Heart left ventricle (tissue), 16 donors: ENCODE results near the gene CRYL1. TPM values are rescaled to one million over a fixed set of nuclear protein-coding genes. Genes with fewer than 3 reads are reported as not detected.
A peak's percentile ranks its signal among the peaks of the same experiment; 100 is the strongest.

ENCODE experiments used
- ATAC-seq, 4 donors: fragments of 200-7000 bp; cut with Tn5 transposase; one replicate each; pipeline ENCODE4 v1.9.1; 2020 to 2022; ENCODE audit warnings: moderate library complexity in 4 of 4, mild to moderate bottlenecking in 3 of 4, moderate number of reproducible peaks in 1 of 4
- DNase-seq, 5 donors: peaks; one replicate each; pipeline ENCODE4 v3.0.0-alpha.2; 2020
- H3K27ac ChIP-seq, 12 donors: fragments of 200-600 bp; sonication (generic) in 4 of 12; one replicate each; pipeline versions ENCODE4 v1.5.0 to v1.8.0; 2016 to 2022; ENCODE audit warnings: mild to moderate bottlenecking in 2 of 12
- H3K27me3 ChIP-seq, 9 donors: fragments of 200-600 bp; sonication (generic) in 2 of 9; one replicate each; pipeline versions ENCODE4 v1.5.1 to v1.8.0; 2016 to 2022; ENCODE audit warnings: mild to moderate bottlenecking in 3 of 9
- H3K36me3 ChIP-seq, 9 donors: fragments of 200-600 bp; sonication (generic) in 2 of 9; one replicate each; pipeline versions ENCODE4 v1.5.0 to v1.8.0; 2018 to 2022; ENCODE audit warnings: mild to moderate bottlenecking in 2 of 9
- H3K4me1 ChIP-seq, 12 donors: fragments of 200-600 bp; sonication (generic) in 4 of 12; one replicate each; pipeline versions ENCODE4 v1.5.0 to v1.8.0; 2016 to 2022; ENCODE audit warnings: mild to moderate bottlenecking in 3 of 12
- H3K4me3 ChIP-seq, 12 donors: fragments of 200-600 bp; sonication (generic) in 4 of 12; one replicate each; pipeline versions ENCODE4 v1.5.0 to v1.8.0; 2017 to 2022; ENCODE audit warnings: mild to moderate bottlenecking in 9 of 12, moderate library complexity in 4 of 12
- H3K9me3 ChIP-seq, 12 donors: fragments of 200-600 bp; sonication (generic) in 4 of 12; one replicate each; pipeline versions ENCODE4 v1.5.0 to v1.8.0; 2016 to 2022; ENCODE audit warnings: mild to moderate bottlenecking in 1 of 12
- POLR2A ChIP-seq, 2 donors: fragments of 450-650 bp; IDR thresholded peaks; one replicate each; pipeline ENCODE4 v1.6.1; 2017; ENCODE audit warnings: antibody characterized with exemption in 2 of 2, mild to moderate bottlenecking in 2 of 2, moderate library complexity in 2 of 2
- WGBS, 4 donors: extraction: QIAGEN DNeasy Blood & Tissue Kit in 2 of 4; methylation state at CpG; one replicate each; pipeline versions ENCODE4 v1.1.5 to v1.1.7; 2013 to 2018; 5-methylcytosine and 5-hydroxymethylcytosine counted together
- intact Hi-C, 10 donors: fragments of 100-400 bp; cut with DNase I; formaldehyde crosslinking; loops; one replicate each; pipeline versions ENCODE4 v1.11.1 to v1.14.2; 2022
- polyA plus RNA-seq, 2 donors: library from polyadenylated mRNA; stranded (reverse); fragments of 200-250 nt; gene quantifications; one replicate each; pipeline ENCODE4 v1.2.3, GENCODE V29; 2013
- total RNA-seq, 9 donors: library from RNA; depleted of rRNA in 2 of 9; stranded (reverse); fragments of >200 nt in 2 of 9; fragmentation: NEBNext Ultra II Directional in 3 of 9; extraction: Animal tissue kit (Norgen Biotek cat#: 25700) in 3 of 9; gene quantifications; one replicate each; pipeline versions ENCODE4 v1.1.0 to v1.2.4, GENCODE V29; 2016 to 2023
- TF ChIP-seq, protein P1 (sequence below), 12 donors: fragments of 200-600 bp; sonication (generic) in 4 of 12; IDR thresholded peaks; one replicate each; pipeline versions ENCODE4 v1.5.0 to v1.8.0; 2018 to 2022; ENCODE audit warnings: antibody characterized with exemption in 12 of 12, mild to moderate bottlenecking in 5 of 12
- donor health status: ischemic (EF 13 %, LVEDD 7.1; RV severe dilation, severe dysfunction).
- donor health status: healthy with polysubstance abuse.
- donor health status: DM: no; HTN: yes; CAD: no.
- donor health status: DM: no; HTN: no; CAD: no.
- donor health status: ischemic (EF 25% LVEDD 6.9; RV normal size, moderate dysfunction).
- donor health status: ischemic (EF 25% LVEDD 5.7; RV mildly dilated, moderate dysfunction).
- donor health status: healthy.
- donor health status: DM: yes; HTN: yes; CAD: no.
- donor health status: ischemic (EF 35%, LVEDD 5.7; RV mildly dilated, moderate dysfunction).
- donor health status: nonischemic (EF 11% LVEDD 7.7; RV severe dilation, severe dysfunction).
- donor health status: DM: yes; HTN: yes; CAD: no.
- donor health status: PGD.
- donor health status: ischemic (EF 29% LVEDD 5.4; RV normal size, mild dysfunction).
- donor health status: nonischemic (EF 23%, LVEDD 6.1; RV moderate dilation, normal function).

The CRYL1 gene
- total and polyA plus RNA-seq, 11 donors, result 10.7 to 36.5 (median 20.9) TPM

DNA sequence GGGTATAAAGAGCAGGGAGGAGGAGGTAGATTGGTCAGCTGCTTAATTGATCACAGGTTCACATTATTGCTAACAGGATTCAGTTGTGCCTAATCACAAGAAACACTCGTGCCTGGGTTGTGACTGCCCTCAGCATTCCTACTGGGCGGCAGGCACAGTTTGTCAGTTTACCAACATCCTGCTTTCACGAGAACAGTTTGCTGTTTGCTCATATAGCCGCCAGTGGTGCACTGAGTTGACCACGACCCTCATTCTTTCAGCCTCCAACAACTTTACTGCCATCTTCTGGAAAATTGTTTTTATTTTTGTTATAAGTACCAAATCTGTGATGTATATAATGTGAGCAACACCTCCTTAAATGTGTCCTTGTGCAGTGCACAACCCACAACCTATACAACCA is 25.1 kb upstream of the CRYL1 start:
- Histone ChIP-seq H3K27ac (no peak overlapping the region), H3K27me3 (no peaks in the 10 kb centered on the region), H3K9me3 (no peaks in the 10 kb centered on the region), H3K4me1 (peaks cover 0 to 12% (median 0%) of the 10 kb centered on the region in 12 donors), H3K4me3 (no peak overlapping the region), H3K36me3 (no peaks in the 10 kb centered on the region)
- TF ChIP-seq, protein P1, sequence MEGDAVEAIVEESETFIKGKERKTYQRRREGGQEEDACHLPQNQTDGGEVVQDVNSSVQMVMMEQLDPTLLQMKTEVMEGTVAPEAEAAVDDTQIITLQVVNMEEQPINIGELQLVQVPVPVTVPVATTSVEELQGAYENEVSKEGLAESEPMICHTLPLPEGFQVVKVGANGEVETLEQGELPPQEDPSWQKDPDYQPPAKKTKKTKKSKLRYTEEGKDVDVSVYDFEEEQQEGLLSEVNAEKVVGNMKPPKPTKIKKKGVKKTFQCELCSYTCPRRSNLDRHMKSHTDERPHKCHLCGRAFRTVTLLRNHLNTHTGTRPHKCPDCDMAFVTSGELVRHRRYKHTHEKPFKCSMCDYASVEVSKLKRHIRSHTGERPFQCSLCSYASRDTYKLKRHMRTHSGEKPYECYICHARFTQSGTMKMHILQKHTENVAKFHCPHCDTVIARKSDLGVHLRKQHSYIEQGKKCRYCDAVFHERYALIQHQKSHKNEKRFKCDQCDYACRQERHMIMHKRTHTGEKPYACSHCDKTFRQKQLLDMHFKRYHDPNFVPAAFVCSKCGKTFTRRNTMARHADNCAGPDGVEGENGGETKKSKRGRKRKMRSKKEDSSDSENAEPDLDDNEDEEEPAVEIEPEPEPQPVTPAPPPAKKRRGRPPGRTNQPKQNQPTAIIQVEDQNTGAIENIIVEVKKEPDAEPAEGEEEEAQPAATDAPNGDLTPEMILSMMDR (IDR thresholded peaks at IDR 0.05), result no peak
- no peak for TF ChIP-seq POLR2A (IDR thresholded peaks at IDR 0.05)
- ATAC-seq (no peak), DNase-seq (no peak)
- 56 to 75% (median 61%) methylated on average over 5 of the region's 5 CpGs for WGBS, 4 donors
- intact Hi-C loops, result no loop called here

DNA sequence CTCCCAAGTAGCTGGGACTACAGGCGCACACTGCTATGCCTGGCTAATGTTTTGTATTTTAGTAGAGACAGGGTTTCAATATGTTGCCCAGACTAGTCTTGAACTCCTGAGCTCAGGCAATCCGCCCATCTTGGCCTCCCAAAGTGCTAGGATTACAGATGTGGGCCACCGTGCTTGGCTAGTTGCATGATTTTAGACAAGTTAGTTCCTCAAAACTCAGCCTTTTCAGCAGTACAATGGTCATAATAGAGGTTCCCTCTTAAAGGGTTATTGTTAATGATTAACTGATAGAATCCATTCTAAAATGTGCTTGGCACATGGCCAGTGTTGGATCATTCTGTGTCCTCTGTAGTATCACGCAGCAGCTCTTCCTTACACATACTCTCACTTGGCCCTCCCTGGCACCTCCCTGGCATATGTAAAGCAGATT is 21.8 kb upstream of the CRYL1 start:
- ATAC-seq (no peak), DNase-seq (no peak)
- Histone ChIP-seq H3K4me1 (peaks cover 0 to 12% (median 0%) of the 10 kb centered on the region in 12 donors), H3K9me3 (no peaks in the 10 kb centered on the region), H3K36me3 (no peaks in the 10 kb centered on the region), H3K4me3 (no peak overlapping the region), H3K27ac (no peak overlapping the region), H3K27me3 (no peaks in the 10 kb centered on the region)
- WGBS, 4 donors, result 86 to 96% (median 91%) methylated on average over 4 of the region's 4 CpGs
- TF ChIP-seq, protein P1 (IDR thresholded peaks at IDR 0.05), result no peak
- TF ChIP-seq POLR2A (IDR thresholded peaks at IDR 0.05), result no peak
- intact Hi-C loops, result no loop called here

DNA sequence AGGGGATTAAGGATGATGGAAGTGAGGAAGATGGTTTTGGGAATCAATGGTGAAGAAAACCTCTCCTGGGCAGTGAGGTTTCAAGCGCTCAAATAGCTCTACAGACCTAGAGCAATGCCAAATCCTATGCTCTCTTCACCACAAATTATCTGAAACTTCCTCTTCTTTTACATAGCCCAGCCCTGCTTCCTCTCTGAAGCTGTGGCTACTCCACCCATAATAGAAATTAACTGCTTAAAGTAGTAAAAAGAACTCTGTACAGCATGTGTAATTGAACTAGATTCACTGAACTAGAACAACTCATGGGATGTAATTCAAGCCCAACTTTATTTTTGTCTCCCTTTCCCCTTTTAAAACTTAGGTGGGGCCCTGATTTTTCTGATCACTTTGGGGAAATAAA is 20.9 kb upstream of the CRYL1 start:
- Histone ChIP-seq H3K4me1 (peaks cover 0 to 12% (median 0%) of the 10 kb centered on the region in 12 donors), H3K36me3 (no peaks in the 10 kb centered on the region), H3K27ac (peak overlapping the region in 1 of 12 donors; percentile 37), H3K27me3 (no peaks in the 10 kb centered on the region), H3K9me3 (no peaks in the 10 kb centered on the region), H3K4me3 (no peak overlapping the region)
- DNase-seq (no peak), ATAC-seq (peak in 3 of 4 donors; percentile 45 to 68 (median 53))
- intact Hi-C loops, result no loop called here
- WGBS, 4 donors, result 50 to 74% (median 66%) methylated on average over 1 of the region's 1 CpG
- TF ChIP-seq POLR2A (IDR thresholded peaks at IDR 0.05), result no peak
- TF ChIP-seq, protein P1 (IDR thresholded peaks at IDR 0.05), result no peak

DNA sequence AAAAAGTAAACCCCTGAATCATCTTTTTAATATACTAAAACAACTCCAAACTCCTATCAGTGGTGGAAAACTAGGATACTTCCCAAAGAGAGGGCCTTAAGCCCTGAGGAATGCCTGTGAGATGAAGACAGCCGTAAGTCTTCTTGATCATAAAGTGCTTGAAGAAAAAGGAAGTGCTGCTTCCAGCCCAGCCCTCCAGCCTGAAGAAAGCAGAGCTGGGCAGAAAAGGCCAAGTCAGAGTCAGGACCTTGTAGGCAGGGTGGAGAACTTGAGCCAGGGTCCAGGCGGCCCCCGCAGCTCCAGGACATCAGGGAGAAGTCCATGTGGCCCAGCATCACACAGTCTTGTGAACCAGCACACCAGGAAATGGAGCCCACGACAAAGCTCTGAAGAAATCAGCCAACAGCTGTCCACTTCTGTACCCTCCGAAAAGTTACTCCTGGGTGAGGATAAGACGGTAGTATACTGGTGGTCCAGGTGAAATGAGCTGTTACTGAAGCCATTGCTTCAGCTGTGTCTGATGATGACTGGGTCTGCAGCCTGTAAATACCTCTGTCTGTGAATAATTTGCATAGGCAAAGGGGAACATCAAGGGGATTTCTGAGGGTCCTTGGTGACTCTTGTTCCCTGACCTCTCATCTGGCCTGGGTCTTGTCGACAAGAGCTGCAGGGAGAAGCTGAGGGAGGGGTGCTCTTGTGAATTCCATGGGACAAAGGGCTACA is 18.7 kb upstream of the CRYL1 start:
- Histone ChIP-seq H3K9me3 (no peaks in the 10 kb centered on the region), H3K36me3 (no peaks in the 10 kb centered on the region), H3K27me3 (no peaks in the 10 kb centered on the region), H3K4me1 (peaks cover 0 to 12% (median 0%) of the 10 kb centered on the region in 12 donors), H3K27ac (no peak overlapping the region), H3K4me3 (no peak overlapping the region)
- peak in 1 of 4 donors; percentile 39 for ATAC-seq
- intact Hi-C loops, result no loop called here
- TF ChIP-seq, protein P1 (IDR thresholded peaks at IDR 0.05), result no peak
- no peak for TF ChIP-seq POLR2A (IDR thresholded peaks at IDR 0.05)
- 76 to 85% (median 82%) methylated on average over 6 to 7 of the region's 7 CpGs for WGBS, 4 donors
- no peak for DNase-seq
